ENCODE measurements around the gene CD44.

CD44 gene

DNA sequence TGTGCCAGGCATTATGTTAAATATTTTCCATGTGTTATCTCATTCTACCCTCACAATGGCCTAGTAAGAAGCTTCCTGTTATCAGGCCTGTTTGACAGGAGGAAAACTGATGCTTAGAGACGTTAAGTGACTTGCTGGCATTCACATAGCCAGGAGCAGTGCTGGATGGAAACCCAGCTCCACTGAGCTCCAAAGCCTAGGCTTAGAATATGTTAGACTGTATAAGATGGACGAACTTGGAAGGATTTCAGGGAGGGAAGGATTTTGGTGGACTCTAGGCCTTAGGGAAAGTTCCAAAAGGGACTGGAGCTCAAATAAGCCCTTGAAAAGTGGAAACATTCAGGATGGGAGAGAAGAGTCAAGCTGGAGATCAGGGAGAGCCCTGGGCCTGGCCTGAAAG lies 2.1 kb downstream of the CD44 start:
- DNase-seq, result no peak

- no peak for DNase-seq
Measured at GRCh38 chr11:35141571-35141971, 2.6 kb downstream of the CD44 start.

DNA sequence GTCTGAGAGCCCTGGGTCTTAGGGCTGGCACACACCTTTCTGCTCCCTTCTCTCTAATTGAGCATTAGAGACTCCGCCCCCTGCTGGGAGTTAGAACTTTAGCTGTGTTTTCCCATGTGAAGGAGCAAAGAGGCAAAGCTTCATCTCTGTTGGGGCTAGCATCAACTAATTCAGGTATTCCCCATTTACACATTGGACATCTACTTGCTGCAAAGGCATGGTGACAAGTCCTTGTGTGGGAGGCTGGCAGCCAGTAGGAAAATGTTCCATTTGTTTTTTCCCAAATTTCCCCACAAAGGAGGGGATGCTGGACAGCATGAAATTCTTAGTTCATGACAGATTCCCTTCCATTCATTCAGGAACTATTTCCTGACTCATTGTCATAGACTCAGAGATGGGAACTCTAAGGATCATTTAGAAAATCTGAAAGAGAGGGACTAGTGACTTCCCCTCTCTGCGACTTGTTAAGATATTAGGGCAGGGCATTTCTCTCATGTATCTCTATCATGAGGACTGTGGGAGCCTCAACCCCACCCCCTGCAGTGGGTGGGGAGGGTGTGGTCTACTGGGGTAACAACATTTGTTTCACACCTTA lies 3.6 kb downstream of the CD44 start:
- DNase-seq, result peak in 1 of 3 experiments; percentile 22

DNA sequence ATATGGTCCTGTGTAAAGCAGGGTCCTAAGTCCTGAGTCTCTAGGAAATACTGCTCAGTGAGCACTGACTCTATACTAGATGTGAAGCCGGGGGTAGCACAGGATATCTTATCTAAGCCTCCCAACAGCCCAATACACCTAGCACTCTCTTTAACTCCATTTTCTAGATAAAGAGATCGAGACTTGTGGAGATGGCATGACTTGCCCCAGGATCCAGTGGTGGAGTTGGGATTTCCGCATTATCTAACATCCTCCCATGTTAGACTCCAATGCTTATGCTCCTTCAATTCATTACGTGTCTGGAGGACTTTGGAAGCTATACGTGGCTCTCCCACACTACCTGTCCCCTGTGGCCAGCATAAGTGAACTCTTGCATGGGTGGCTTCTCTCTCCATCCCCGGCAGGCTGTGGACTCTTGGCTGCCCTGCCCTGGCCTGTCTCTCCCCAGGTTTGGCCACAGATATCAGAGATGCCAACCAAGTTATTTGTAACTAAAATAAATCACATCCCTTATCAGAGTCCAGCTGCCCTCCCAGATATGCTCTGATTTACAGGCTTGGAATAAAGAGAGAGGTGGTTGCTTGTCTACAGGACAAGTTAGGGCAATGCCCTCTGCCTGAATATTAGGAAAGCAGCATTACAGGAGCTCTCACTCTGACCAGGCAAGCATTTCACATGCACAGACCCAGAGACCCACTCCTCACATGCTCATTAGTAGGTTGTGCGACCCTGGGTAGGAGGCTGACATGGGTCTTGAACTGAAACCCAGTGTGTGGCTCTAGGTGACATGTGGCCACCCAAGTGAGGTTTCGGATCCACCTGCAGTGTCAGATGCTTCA lies 4.5 kb downstream of the CD44 start:
- no peak for DNase-seq

DNA sequence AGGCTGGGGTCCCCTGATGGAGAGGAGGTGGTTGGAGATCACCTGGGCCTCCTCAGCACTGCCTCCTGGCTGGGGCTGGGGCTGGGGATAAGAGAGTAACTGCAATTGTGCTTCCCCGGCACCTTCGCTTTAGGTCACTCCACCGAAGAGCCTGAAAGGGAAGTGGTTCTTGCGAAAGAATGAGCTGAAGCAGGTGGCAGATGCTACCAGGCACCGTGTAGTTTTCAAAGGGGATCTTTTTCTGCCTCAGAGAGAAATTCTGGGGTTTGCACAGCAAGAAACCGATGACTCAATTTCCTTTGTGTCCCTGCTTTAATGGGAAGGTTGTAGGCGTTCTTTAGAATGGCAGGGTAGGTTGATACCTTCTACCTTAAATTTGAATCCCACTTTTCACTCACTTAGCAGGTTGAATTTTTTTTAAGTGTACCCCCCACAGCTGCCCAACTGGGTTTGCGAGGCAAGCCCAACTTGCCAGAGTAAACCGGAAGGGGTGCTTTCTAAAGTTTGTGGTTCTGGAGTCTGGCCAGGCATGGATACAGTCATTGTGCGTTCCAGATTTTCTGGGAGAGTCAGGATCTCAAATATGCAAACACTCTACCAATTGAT lies 5.3 kb downstream of the CD44 start:
- no peak for DNase-seq

DNA sequence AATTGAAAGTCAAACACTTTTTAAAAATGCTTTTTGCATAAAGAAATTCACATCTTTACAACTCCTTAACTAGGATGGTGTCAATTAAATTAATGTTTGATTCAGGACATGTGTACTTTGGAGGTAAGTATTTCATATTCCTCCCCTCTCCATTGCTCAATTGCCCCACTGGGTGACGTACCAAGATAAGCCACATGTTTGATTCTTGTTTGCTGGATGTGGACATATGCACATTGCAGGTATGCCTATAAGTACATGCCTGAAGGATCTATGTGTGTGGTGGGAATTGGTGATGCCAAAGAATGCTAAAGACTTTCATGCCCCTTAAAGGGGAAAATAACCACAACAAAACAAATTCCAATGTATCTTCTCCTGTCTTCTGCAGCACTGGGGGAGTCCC lies 5.8 kb downstream of the CD44 start:
- no peak for DNase-seq

DNA sequence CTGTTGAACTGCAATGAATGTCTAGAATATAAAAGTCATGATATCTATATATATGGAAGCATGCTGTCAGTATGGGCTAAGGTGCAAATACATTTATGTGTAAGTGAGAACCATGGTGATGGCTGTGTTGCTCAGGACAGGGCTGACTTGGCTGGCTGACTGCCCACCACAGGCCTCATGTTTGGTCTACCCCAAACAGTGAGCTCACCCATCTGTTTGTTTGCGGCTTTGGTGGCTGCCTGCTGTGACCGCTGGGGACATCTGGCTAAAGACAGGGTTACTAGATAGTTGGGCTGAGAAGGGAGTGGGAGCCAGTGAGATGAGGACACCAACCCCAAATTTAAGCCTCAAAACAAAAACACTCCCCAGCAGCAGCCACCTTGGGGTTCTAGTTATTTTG lies 6.3 kb downstream of the CD44 start:
- no peak for DNase-seq

- no peak for DNase-seq
Measured at GRCh38 chr11:35146074-35146521, 7.1 kb downstream of the CD44 start.

DNA sequence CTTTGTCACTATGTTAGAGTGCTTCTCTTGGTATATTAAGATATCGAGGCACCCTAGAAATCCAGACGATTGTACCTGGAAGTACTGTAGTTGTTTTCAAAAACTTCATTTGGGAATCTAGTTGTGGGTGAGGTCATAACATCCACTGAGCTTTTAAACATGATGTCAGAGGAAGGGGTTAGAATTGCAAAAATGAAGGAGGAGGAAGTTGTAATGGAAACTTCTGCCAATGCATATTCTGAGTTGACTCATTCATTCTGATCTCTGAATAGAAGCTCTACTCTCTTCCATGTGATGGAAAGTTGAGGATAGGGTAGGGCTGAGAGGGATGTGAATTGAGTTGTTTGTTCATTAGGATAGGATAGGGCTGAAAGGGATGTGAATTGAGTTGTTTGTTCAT lies 7.7 kb downstream of the CD44 start:
- DNase-seq, result no peak

GRCh38 chr11:35147235-35147634 lies 8.3 kb downstream of the CD44 start:
- no peak for DNase-seq

GRCh38 chr11:35148163-35148837 lies 9.3 kb downstream of the CD44 start:
- DNase-seq, result no peak

DNA sequence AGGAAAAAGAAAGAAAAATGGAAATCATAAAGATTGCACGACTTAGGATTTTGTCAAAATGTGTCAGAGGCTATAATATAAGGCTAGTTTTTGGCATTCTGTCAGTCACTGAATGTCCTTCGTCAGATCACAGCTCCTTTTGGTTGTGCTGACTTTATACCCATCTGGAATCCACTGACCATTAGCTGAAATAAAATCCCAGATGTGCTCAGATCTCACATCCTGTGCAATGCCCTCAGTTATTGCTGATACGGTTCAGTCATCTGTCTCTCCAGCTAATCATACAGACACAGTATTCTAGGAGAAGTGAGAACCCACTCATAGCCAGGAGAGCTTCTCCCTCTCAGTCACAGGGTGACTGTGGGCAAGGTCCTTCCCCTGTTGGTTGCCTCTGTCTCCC lies 11.5 kb downstream of the CD44 start:
- no peak for DNase-seq

DNA sequence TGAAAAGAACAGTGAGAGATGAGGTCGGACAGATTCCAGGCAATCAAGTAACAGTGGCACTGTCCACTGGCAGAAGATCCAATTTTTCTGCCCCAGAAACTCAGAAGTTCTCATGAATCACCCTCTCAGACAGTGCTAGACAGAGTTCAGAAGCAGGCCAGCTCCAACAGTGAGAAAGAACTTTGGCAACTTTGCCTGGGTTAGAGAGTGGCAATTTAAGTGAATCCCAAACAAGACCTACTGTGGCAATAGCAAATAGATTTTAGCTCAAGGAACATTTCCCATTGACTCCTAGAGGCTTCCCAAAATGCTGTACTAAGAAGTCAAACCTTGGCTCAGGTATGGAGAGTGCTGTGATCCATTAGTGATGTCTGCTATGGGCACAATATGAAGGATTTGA lies 12.3 kb downstream of the CD44 start:
- DNase-seq, result no peak

DNA sequence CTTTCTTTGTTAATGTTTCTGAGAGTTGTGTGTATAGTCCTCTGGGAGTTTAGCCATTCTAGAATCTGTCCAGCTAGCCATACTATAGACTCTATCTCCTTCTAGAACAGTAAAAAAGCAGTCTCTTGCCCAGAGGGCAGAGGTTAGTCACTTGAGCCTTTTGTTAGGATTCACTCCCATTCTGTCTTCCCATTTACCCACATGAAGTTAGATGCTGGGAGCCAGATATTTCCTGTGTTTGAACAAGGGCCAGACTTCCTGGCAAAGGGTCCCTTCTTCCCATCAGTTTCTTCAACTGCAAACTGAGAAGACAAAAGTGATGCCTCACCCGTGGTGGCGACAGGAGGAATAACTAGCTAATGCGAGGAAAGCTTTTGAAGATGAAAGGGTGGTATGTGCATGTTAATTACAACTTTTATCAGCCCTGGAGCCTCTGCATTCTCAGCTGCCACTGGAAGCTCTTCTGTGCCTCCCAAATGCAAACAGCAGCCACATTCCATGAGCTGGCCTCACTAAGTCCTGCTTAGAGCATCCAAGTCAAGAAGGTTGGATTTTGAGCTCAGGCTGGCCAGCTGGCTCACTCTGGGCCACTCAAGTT lies 12.8 kb downstream of the CD44 start:
- no peak for DNase-seq

DNA sequence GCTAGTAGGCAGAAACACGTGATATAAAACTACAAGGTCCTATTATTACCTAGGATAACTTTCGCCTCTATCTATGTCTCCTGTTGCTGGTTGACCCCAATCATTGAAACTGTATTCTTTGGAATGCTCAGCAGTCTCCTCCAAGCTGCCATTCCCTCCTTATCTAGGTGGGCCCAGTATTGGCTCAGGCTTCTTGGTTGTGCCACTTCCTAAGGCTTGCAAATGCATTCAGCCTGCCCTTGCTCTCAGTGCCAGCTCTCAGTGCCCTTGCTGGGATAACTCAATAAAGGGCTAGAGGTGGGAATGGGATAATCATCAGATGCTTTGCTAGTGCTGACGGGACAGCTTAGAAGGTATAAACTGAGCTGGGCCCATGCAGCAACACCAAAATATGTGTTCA lies 13.6 kb downstream of the CD44 start:
- DNase-seq, result no peak

DNA sequence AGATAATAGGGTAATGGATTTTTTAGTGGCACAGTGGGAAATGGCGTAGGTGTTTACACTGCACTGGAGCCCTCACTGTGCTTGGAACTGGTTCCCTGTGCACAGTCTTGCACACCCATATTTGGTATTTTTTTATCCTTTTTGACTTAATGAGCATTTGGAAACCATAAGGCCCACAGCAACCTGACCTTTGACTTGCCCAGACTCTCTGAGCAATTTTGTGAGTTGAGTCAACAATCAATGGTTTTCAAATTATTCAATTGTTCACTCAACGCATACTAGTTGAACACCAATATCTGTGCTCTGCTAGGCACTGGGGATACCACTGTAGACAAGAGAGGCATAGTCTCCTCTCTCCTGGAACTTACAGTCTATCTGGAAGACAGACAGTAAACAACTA lies 14.3 kb downstream of the CD44 start:
- DNase-seq, result no peak

DNA sequence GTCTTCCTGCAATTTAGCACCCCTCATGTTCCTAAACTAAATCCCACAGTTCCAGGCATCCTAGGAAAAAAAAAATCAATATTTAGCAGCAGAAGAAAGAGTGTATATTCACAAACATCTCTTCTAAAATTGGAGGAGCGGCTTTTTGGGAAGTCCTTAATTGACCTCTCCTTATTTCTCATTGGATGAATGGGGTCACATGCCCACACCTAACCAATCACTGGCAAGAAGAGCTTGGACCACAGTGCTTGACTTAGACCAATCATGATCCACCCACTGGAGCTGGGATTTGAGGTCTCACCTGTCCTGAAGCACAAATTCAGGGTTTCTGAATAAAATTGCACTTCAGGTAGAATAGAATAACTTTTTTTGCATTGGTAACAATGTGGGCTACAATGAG lies 16.0 kb downstream of the CD44 start:
- no peak for DNase-seq

GRCh38 chr11:35155677-35156076 lies 16.7 kb downstream of the CD44 start:
- peak in 2 of 3 experiments; percentile 35 to 86 for DNase-seq

DNA sequence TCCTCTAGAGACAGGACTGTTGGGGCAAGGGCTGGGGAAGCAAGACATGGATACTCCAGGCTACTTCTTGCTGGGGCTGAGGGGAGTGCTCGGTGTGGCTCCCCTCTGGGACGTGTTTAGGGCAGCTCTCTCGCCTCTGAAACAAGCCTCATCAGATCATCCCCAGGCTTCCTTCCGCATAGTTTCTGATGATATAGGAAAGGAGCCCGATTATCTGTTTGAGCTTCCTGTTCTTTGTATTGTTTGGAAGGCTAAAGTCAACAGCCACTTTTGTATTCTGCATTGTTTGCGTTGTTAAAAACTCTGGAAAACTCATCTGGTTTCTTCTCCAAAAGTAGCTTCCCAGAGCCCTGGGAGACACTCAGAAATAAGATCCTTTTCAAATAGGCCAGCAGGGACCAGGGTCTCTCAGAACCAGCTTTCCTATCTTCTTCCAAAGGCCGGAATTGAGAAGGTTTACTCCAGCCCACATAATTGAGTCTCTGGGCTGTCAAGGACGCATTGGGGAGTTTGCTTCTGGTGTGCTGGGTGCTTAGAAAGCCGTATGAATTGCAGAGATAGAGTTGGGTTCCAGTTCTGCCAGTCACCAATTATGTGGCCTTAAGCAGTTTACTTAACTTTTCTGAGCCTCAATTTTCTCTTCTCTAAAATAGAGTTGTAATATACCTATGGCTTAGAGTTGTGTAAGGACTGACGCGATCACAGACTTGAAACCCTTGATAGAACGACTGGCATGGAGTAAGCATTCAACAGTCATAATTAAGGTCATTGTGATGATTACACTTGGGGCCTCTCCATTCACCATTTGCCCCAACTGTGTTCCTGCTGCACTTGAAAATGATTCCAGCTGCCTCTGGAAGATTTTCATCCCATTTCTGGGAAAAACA lies 19.1 kb downstream of the CD44 start:
- no peak for DNase-seq

DNA sequence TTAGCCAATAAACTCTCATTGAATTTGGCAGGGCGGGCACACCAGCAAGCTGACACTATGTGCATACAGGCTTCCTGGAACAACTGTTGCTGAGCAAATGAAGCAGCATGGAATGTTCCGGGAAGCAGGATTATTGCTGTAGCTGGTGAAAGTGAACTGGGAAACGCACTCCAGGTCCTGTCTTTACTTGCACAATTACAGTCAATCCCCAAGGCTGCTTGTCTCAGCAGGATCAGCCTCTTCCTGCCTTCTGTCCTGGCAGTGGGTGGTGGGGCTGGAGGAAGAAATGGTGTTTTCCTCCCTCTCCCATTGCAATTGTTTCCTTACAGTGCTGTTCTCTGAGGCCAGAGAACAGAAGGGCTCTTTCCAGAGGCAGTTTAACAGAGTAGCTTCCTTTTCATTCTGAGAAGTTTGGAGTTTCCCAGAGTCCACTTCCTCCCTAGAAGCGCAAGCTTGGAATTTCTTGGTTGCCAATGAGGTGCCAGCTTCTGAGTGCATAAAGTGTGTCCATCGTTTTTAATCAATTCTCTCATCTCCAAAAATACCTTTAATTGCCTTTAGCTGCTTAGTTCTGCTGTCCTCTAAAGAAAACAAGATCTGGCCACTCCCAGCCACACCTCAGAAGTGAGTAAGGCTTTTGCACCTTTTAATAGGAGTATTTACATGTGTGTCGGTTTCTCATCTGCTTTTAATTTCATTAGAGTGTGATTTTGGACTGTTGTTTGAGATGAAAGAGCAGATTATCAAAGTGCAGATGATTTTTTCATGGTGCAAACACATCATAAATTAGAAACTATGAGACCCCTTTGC lies 19.9 kb downstream of the CD44 start:
- DNase-seq, result peak in 2 of 3 experiments; percentile 13 to 46

DNA sequence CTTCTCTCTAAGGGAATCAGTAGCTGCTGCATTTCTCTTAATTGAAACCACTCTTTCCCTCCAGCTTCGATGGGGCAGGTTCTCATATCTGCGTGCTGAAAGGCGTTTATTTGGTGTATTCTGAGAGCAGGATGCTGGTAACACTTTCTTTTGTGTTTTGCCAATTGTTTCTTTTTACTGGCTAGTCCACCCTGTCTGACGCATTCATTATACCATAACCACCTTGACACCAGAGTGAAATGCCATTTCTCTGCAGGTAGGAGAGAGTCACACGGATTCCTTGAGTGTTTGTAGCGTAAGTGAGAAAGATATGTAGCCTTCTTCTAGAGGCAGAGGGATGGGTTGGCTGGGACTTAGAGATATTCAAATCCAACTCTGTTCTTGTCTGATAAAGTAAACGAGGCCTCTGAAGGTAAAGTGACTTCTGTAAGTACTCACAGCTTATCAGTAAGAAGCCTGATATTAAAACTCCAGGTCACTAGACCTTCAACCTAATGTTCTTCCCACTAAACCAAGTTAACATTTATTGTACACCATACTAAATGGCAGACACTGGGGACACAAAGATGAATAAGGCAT lies 21.4 kb downstream of the CD44 start:
- DNase-seq, result no peak

All from NCI-H1417 (cell line).